GM12892 (cell line): ENCODE measurements around the gene TET2.
"Not testable (repeated sequence)": the region's sequence is repeated elsewhere in the genome, so short reads cannot be mapped to it uniquely, and the experiment has no call there.

Source experiments
- DNase-seq: peaks from one replicate; pipeline ENCODE4 v3.0.0; 2011; ENCODE audit not compliant: insufficient read length
- FAIRE-seq: peaks from 2 replicates; lab custom pipeline; 2011; peaks lifted over from hg19 to GRCh38; lab: Jason Lieb, UNC
- POLR2A ChIP-seq: IDR thresholded peaks from 2 replicates; pipeline ENCODE4 v1.6.1; 2011; ENCODE audit warnings: low read depth, low read length, control low read depth
- POLR2AphosphoS5 ChIP-seq: IDR thresholded peaks from 2 replicates; pipeline ENCODE4 v1.6.1; 2011; ENCODE audit warnings: low read depth, low read length, control low read depth
- TAF1 ChIP-seq: IDR thresholded peaks from 2 replicates; pipeline ENCODE4 v1.6.1; 2011; ENCODE audit warnings: low read depth, mild to moderate bottlenecking, control low read depth, low read length, borderline replicate concordance

The TET2 gene

GRCh38 chr4:105280338-105281123, 133.9 kb downstream of the TET2 start:
- no peak for FAIRE-seq

GRCh38 chr4:105281124-105281415, 134.4 kb downstream of the TET2 start:
- TF ChIP-seq TAF1 (no peak), POLR2A (no peak), POLR2AphosphoS5 (no peak)
- no peak for FAIRE-seq

More at GRCh38 chr4:105280338-105281123, 133.9 kb downstream of the TET2 start:
- no peak for DNase-seq
- no peak for TF ChIP-seq POLR2A
- no peak for TF ChIP-seq TAF1
- no peak for TF ChIP-seq POLR2AphosphoS5

GRCh38 chr4:105282489-105282888, 135.8 kb downstream of the TET2 start:
- no peak for FAIRE-seq
- TF ChIP-seq POLR2AphosphoS5 (no peak), TAF1 (no peak), POLR2A (no peak)

More at GRCh38 chr4:105281124-105281415, 134.4 kb downstream of the TET2 start:
- DNase-seq = no peak

GRCh38 chr4:105283501-105283900, 136.8 kb downstream of the TET2 start:
- no peak for TF ChIP-seq POLR2AphosphoS5
- no peak for DNase-seq
- no peak for FAIRE-seq

More at GRCh38 chr4:105282489-105282888, 135.8 kb downstream of the TET2 start:
- DNase-seq = no peak

- DNase-seq (no peak), FAIRE-seq (no peak)
- TF ChIP-seq TAF1 (no peak), POLR2A (no peak), POLR2AphosphoS5 (no peak)
Observed at GRCh38 chr4:105288121-105288520, 141.4 kb downstream of the TET2 start.

GRCh38 chr4:105291925-105292324, 145.2 kb downstream of the TET2 start:
- TF ChIP-seq POLR2AphosphoS5 (no peak), POLR2A (no peak), TAF1 (no peak)
- DNase-seq (no peak), FAIRE-seq (no peak)

- DNase-seq (no peak), FAIRE-seq (no peak)
- TF ChIP-seq POLR2A = no peak
- TF ChIP-seq POLR2AphosphoS5 = no peak
- TF ChIP-seq TAF1 = no peak
Observed at GRCh38 chr4:105293360-105293759, 146.7 kb downstream of the TET2 start.

- DNase-seq = no peak
- no peak for FAIRE-seq
- TF ChIP-seq POLR2A (no peak), POLR2AphosphoS5 (no peak), TAF1 (no peak)
Observed at GRCh38 chr4:105296672-105297071, 150.0 kb downstream of the TET2 start.

GRCh38 chr4:105299027-105299426, 152.4 kb downstream of the TET2 start:
- FAIRE-seq, DNase-seq: not testable (repeated sequence)

GRCh38 chr4:105304085-105304484, 157.4 kb downstream of the TET2 start:
- TF ChIP-seq TAF1 (no peak), POLR2A (no peak), POLR2AphosphoS5 (no peak)
- no peak for DNase-seq
- no peak for FAIRE-seq

GRCh38 chr4:105305019-105305836, 158.6 kb downstream of the TET2 start:
- no peak for DNase-seq
- peak; percentile 73 for FAIRE-seq
- TF ChIP-seq POLR2AphosphoS5 (no peak), POLR2A (no peak), TAF1 (no peak)
